HEK293 (cell line): ENCODE measurements around the gene ZDHHC9.

ENCODE experiments used
- CTCF ChIP-seq: fragments of 450-650 bp; formaldehyde crosslinking; IDR thresholded peaks from 2 replicates; pipeline ENCODE4 v1.5.1; 2016; ENCODE audit warnings: missing biosample characterization, missing genetic modification characterization
- PRDM10 ChIP-seq: fragments of 450-650 bp; formaldehyde crosslinking; IDR thresholded peaks from 2 replicates; pipeline ENCODE4 v1.5.1; 2016; ENCODE audit warnings: missing biosample characterization, missing genetic modification characterization
- ZNF132 ChIP-seq: fragments of 450-650 bp; formaldehyde crosslinking; IDR thresholded peaks from 2 replicates; pipeline ENCODE4 v1.5.1; 2017; ENCODE audit warnings: missing biosample characterization, missing genetic modification characterization, borderline replicate concordance
- ZNF138 ChIP-seq: fragments of 450-650 bp; formaldehyde crosslinking; IDR thresholded peaks from 2 replicates; pipeline ENCODE4 v1.5.1; 2016; ENCODE audit warnings: missing biosample characterization, missing genetic modification characterization, borderline replicate concordance
- ZNF274 ChIP-seq, 2 experiments: fragments of 200-500 bp in 1 of 2; fragments of 450-650 bp in 1 of 2; sonication (Bioruptor generic) in 1 of 2; formaldehyde crosslinking in 1 of 2; IDR thresholded peaks; 2 replicates each; pipeline versions ENCODE4 v1.5.1 to v1.6.1; 2014 to 2016; ENCODE audit warnings: borderline replicate concordance in 1 of 2, inconsistent platforms in 1 of 2, low read length in 1 of 2, missing biosample characterization in 1 of 2, missing genetic modification characterization in 1 of 2
- ZNF501 ChIP-seq: fragments of 450-650 bp; formaldehyde crosslinking; IDR thresholded peaks from 2 replicates; pipeline ENCODE4 v1.5.1; 2016; ENCODE audit warnings: missing biosample characterization, missing genetic modification characterization
- ZNF639 ChIP-seq: fragments of 450-650 bp; formaldehyde crosslinking; IDR thresholded peaks from 2 replicates; pipeline ENCODE4 v1.5.1; 2016; ENCODE audit warnings: missing biosample characterization, missing genetic modification characterization
- ZSCAN30 ChIP-seq: fragments of 450-650 bp; IDR thresholded peaks from 2 replicates; pipeline ENCODE4 v1.5.1; 2018; ENCODE audit warnings: missing biosample characterization, mild to moderate bottlenecking, missing genetic modification characterization, moderate library complexity

- TF ChIP-seq ZSCAN30 (no peak), ZNF501 (tag by site-specific recombination) (no peak), ZNF639 (tag by site-specific recombination) (no peak), PRDM10 (tag by site-specific recombination) (no peak), CTCF (tag by site-specific recombination) (no peak), ZNF138 (tag by site-specific recombination) (no peak), ZNF274 (IDR thresholded peaks at IDR 0.05; ENCODE audit: low read length) (no peak), ZNF274 (tag by site-specific recombination; IDR thresholded peaks at IDR 0.05; ENCODE audit: borderline replicate concordance) (no peak), ZNF132 (tag by site-specific recombination) (no peak)
Measured at GRCh38 chrX:129790146-129790545, 53.5 kb downstream of the ZDHHC9 start.
